RWPE1 (cell line): ENCODE measurements around the gene TLK2.
A peak's percentile ranks its signal among the peaks of the same experiment; 100 is the strongest.
"Not testable (repeated sequence)": the region's sequence is repeated elsewhere in the genome, so short reads cannot be mapped to it uniquely, and the experiment has no call there.

Source experiments
- CTCF ChIA-PET: fragments of 350-600 bp; sonication (Branson Sonifier 250); formaldehyde crosslinking; extraction: SDS; loops from one replicate; lab custom pipeline; 2021; lab: Yijun Ruan, JAX
- POLR2A ChIA-PET: fragments of 400-600 bp; formaldehyde crosslinking; extraction: SDS; loops from one replicate; lab custom pipeline; 2020; ENCODE audit warnings: antibody characterized with exemption; ENCODE audit not compliant: low non-redundant PET; lab: Yijun Ruan, JAX
- DNase-seq: peaks from one replicate; pipeline ENCODE4 v3.0.0; 2012; ENCODE audit warnings: low spot score
- H3K27ac ChIP-seq: fragments of 450-650 bp; 2 replicates; pipeline ENCODE4 v1.5.1; 2017
- CTCF ChIP-seq: fragments of 450-650 bp; conservative IDR thresholded peaks from 2 replicates; pipeline ENCODE4 v1.5.1; 2017; ENCODE audit warnings: low read depth, mild to moderate bottlenecking

Gene TLK2

GRCh38 chr17:62510247-62510819 lies 31.7 kb downstream of the TLK2 start:
- DNase-seq, POLR2A ChIA-PET: not testable (repeated sequence)
- CTCF ChIA-PET = interaction anchor here (0.6 kb wide), 1 partner anchor 153 kb away, joined by 3 read pairs; no protein-coding TSS in a partner anchor
- peak overlapping the region; percentile 49 for H3K27ac ChIP-seq

- H3K27ac ChIP-seq, POLR2A ChIA-PET, DNase-seq: not testable (repeated sequence)
- CTCF ChIA-PET = interaction anchor here (0.6 kb wide), 1 partner anchor 152 kb away, joined by 3 read pairs; no protein-coding TSS in a partner anchor
Observed at GRCh38 chr17:62511014-62511413, 32.4 kb downstream of the TLK2 start.

- H3K27ac ChIP-seq, DNase-seq, CTCF ChIA-PET, POLR2A ChIA-PET: not testable (repeated sequence)
Observed at GRCh38 chr17:62516376-62516775, 37.8 kb downstream of the TLK2 start.

- CTCF ChIA-PET, DNase-seq, POLR2A ChIA-PET, H3K27ac ChIP-seq: not testable (repeated sequence)
Observed at GRCh38 chr17:62521295-62521694, 42.7 kb downstream of the TLK2 start.

GRCh38 chr17:62524077-62524476 lies 45.5 kb downstream of the TLK2 start:
- CTCF ChIA-PET = interaction anchor here (0.6 kb wide), 1 partner anchor 103 kb away, joined by 10 read pairs; no protein-coding TSS in a partner anchor
- H3K27ac ChIP-seq, POLR2A ChIA-PET: not testable (repeated sequence)

GRCh38 chr17:62525317-62525716 lies 46.7 kb downstream of the TLK2 start:
- POLR2A ChIA-PET = interaction anchor here (0.6 kb wide), 1 partner anchor 28 kb away, joined by 3 read pairs; no protein-coding TSS in a partner anchor
- H3K27ac ChIP-seq, CTCF ChIA-PET: not testable (repeated sequence)
- DNase-seq = peak; percentile 4

More at GRCh38 chr17:62524077-62524476, 45.5 kb downstream of the TLK2 start:
- not testable (repeated sequence) for DNase-seq

- POLR2A ChIA-PET, H3K27ac ChIP-seq, DNase-seq, CTCF ChIA-PET: not testable (repeated sequence)
Observed at GRCh38 chr17:62530936-62531335, 52.3 kb downstream of the TLK2 start.

GRCh38 chr17:62536557-62536956 lies 57.9 kb downstream of the TLK2 start:
- POLR2A ChIA-PET, H3K27ac ChIP-seq, DNase-seq, CTCF ChIA-PET: not testable (repeated sequence)

- POLR2A ChIA-PET, CTCF ChIA-PET: not testable (repeated sequence)
Observed at GRCh38 chr17:62541073-62541472, 62.4 kb downstream of the TLK2 start.

GRCh38 chr17:62543278-62543775 lies 64.7 kb downstream of the TLK2 start:
- H3K27ac ChIP-seq, DNase-seq, POLR2A ChIA-PET: not testable (repeated sequence)
- CTCF ChIA-PET = interaction anchor here (1.0 kb wide), 1 partner anchor 10 kb away, joined by 4 read pairs; no protein-coding TSS in a partner anchor

More at GRCh38 chr17:62541073-62541472, 62.4 kb downstream of the TLK2 start:
- not testable (repeated sequence) for H3K27ac ChIP-seq, DNase-seq

- DNase-seq, H3K27ac ChIP-seq, POLR2A ChIA-PET: not testable (repeated sequence)
- CTCF ChIA-PET = interaction anchor here (0.6 kb wide), 1 partner anchor 423 kb away, joined by 4 read pairs; no protein-coding TSS in a partner anchor
Observed at GRCh38 chr17:62546066-62546465, 67.4 kb downstream of the TLK2 start.

GRCh38 chr17:62552851-62553659 lies 74.4 kb downstream of the TLK2 start:
- H3K27ac ChIP-seq, POLR2A ChIA-PET: not testable (repeated sequence)
- TF ChIP-seq CTCF = peak; percentile 76
- DNase-seq = peak; percentile 24
- CTCF ChIA-PET = interaction anchor here (0.6 to 0.9 kb wide), 5 partner anchors 10 to 1015 kb away, joined by 3 to 4 read pairs (median 3); no protein-coding TSS in a partner anchor

GRCh38 chr17:62557532-62557931 lies 78.9 kb downstream of the TLK2 start:
- POLR2A ChIA-PET, CTCF ChIA-PET, H3K27ac ChIP-seq, DNase-seq: not testable (repeated sequence)

- DNase-seq, CTCF ChIA-PET, POLR2A ChIA-PET, H3K27ac ChIP-seq: not testable (repeated sequence)
Observed at GRCh38 chr17:62558941-62559340, 80.3 kb downstream of the TLK2 start.

GRCh38 chr17:62560971-62561370 lies 82.3 kb downstream of the TLK2 start:
- DNase-seq, H3K27ac ChIP-seq, POLR2A ChIA-PET, CTCF ChIA-PET: not testable (repeated sequence)
